K562 (cell line): ENCODE data around the gene KIF5C.

Experiments used
- HES1 ChIP-seq: fragments of 450-650 bp; IDR thresholded peaks from 2 replicates; pipeline ENCODE4 v1.6.1; 2016; ENCODE audit warnings: low read depth, mild to moderate bottlenecking, moderate library complexity
- KLF6 ChIP-seq: fragments of 250-450 bp; sonication (Bioruptor Pico); IDR thresholded peaks from 2 replicates; pipeline ENCODE4 v1.4.0; 2020; ENCODE audit warnings: mild to moderate bottlenecking, moderate library complexity, borderline replicate concordance

- TF ChIP-seq HES1 (no peak), KLF6 (CRISPR knock-in tag) (no peak)
These were observed 132.0 kb downstream of the KIF5C start for GRCh38 chr2:149006883-149007543.
